HEK293 (cell line): ENCODE measurements around the gene MAF.

Source experiments
- CTCF ChIA-PET: fragments of 350-600 bp; formaldehyde crosslinking; extraction: SDS; loops from one replicate; lab custom pipeline; 2021; ENCODE audit warnings: antibody characterized with exemption; lab: Yijun Ruan, JAX
- POLR2A ChIA-PET: fragments of 300-600 bp; formaldehyde crosslinking; extraction: SDS; loops from one replicate; lab custom pipeline; 2020; ENCODE audit warnings: antibody characterized with exemption, inconsistent platforms; lab: Yijun Ruan, JAX
- H3K27ac ChIP-seq: fragments of 200-500 bp; sonication (Bioruptor generic); 2 replicates; pipeline ENCODE4 v1.5.1; 2014; ENCODE audit warnings: low read depth, low read length, control low read depth, inconsistent platforms; ENCODE audit errors: extremely low read depth
- H3K36me3 ChIP-seq, 2 experiments: fragments of 200-500 bp in 1 of 2; sonication (Bioruptor generic) in 1 of 2; 1 replicate in 1 of 2; 2 replicates in 1 of 2; pipeline ENCODE4 v1.5.1; 2014 to 2017; ENCODE audit warnings: inconsistent platforms in 2 of 2, low read length in 2 of 2; ENCODE audit not compliant: control insufficient read depth in 2 of 2, insufficient read depth in 1 of 2
- H3K4me1 ChIP-seq: fragments of 200-500 bp; sonication (Bioruptor generic); 2 replicates; pipeline ENCODE4 v1.5.1; 2014; ENCODE audit warnings: mild to moderate bottlenecking, low read length, inconsistent platforms; ENCODE audit not compliant: control insufficient read depth, insufficient read depth
- H3K4me3 ChIP-seq: 2 replicates; pipeline ENCODE4 v1.5.1; 2011; ENCODE audit warnings: low read depth, mild to moderate bottlenecking, control low read depth, low read length, moderate library complexity
- H3K9me3 ChIP-seq: fragments of 200-500 bp; sonication (Bioruptor generic); 2 replicates; pipeline ENCODE4 v1.5.1; 2014; ENCODE audit warnings: low read depth, low read length, inconsistent platforms; ENCODE audit not compliant: control insufficient read depth, insufficient read depth
- BCL11A ChIP-seq: fragments of 450-650 bp; formaldehyde crosslinking; IDR thresholded peaks from 2 replicates; pipeline ENCODE4 v1.5.1; 2016; ENCODE audit warnings: low read depth, missing biosample characterization, missing genetic modification characterization
- EGR2 ChIP-seq: fragments of 450-650 bp; formaldehyde crosslinking; IDR thresholded peaks from 2 replicates; pipeline ENCODE4 v1.5.1; 2016; ENCODE audit warnings: low read depth, missing biosample characterization, missing genetic modification characterization
- GLIS1 ChIP-seq: fragments of 450-650 bp; formaldehyde crosslinking; IDR thresholded peaks from 2 replicates; pipeline ENCODE4 v1.5.1; 2016; ENCODE audit warnings: missing biosample characterization, missing genetic modification characterization
- KLF7 ChIP-seq: fragments of 450-650 bp; formaldehyde crosslinking; IDR thresholded peaks from 2 replicates; pipeline ENCODE4 v1.5.1; 2016; ENCODE audit warnings: missing biosample characterization, missing genetic modification characterization, borderline replicate concordance
- SCRT2 ChIP-seq: fragments of 450-650 bp; formaldehyde crosslinking; IDR thresholded peaks from 2 replicates; pipeline ENCODE4 v1.5.1; 2016; ENCODE audit warnings: missing biosample characterization, missing genetic modification characterization
- SP3 ChIP-seq: fragments of 450-650 bp; formaldehyde crosslinking; IDR thresholded peaks from 2 replicates; pipeline ENCODE4 v1.5.1; 2016; ENCODE audit warnings: missing biosample characterization, missing genetic modification characterization
- TRIM28 ChIP-seq: IDR thresholded peaks from 2 replicates; pipeline ENCODE4 v1.6.1; 2011; ENCODE audit warnings: low read length, control low read depth, borderline replicate concordance
- ZFP3 ChIP-seq: fragments of 450-650 bp; formaldehyde crosslinking; IDR thresholded peaks from 2 replicates; pipeline ENCODE4 v1.5.1; 2016; ENCODE audit warnings: low read depth, missing biosample characterization, missing genetic modification characterization
- ZFP41 ChIP-seq: fragments of 450-650 bp; formaldehyde crosslinking; IDR thresholded peaks from 2 replicates; pipeline ENCODE4 v1.5.1; 2016; ENCODE audit warnings: missing biosample characterization, missing genetic modification characterization, borderline replicate concordance
- ZNF140 ChIP-seq: fragments of 450-650 bp; formaldehyde crosslinking; IDR thresholded peaks from 2 replicates; pipeline ENCODE4 v1.5.1; 2016; ENCODE audit warnings: missing biosample characterization, missing genetic modification characterization
- ZNF184 ChIP-seq: fragments of 450-650 bp; IDR thresholded peaks from 2 replicates; pipeline ENCODE4 v1.5.1; 2018; ENCODE audit warnings: missing biosample characterization, mild to moderate bottlenecking, missing genetic modification characterization
- ZNF2 ChIP-seq: fragments of 450-650 bp; formaldehyde crosslinking; IDR thresholded peaks from 2 replicates; pipeline ENCODE4 v1.5.1; 2016; ENCODE audit warnings: missing biosample characterization, missing genetic modification characterization
- ZNF221 ChIP-seq: fragments of 450-650 bp; formaldehyde crosslinking; IDR thresholded peaks from 2 replicates; pipeline ENCODE4 v1.5.1; 2017; ENCODE audit warnings: missing biosample characterization, missing genetic modification characterization, borderline replicate concordance
- ZNF335 ChIP-seq: fragments of 450-650 bp; formaldehyde crosslinking; conservative IDR thresholded peaks from 2 replicates; pipeline ENCODE4 v1.5.1; 2016; ENCODE audit warnings: missing biosample characterization, missing genetic modification characterization
- ZNF350 ChIP-seq: fragments of 450-650 bp; formaldehyde crosslinking; IDR thresholded peaks from 2 replicates; pipeline ENCODE4 v1.5.0; 2017; ENCODE audit warnings: missing biosample characterization, mild to moderate bottlenecking, missing genetic modification characterization
- ZNF354C ChIP-seq: fragments of 450-650 bp; formaldehyde crosslinking; IDR thresholded peaks from 2 replicates; pipeline ENCODE4 v1.5.1; 2016; ENCODE audit warnings: missing biosample characterization, missing genetic modification characterization, low read depth, borderline replicate concordance
- ZNF513 ChIP-seq: fragments of 450-650 bp; IDR thresholded peaks from 2 replicates; pipeline ENCODE4 v1.5.1; 2018; ENCODE audit warnings: missing biosample characterization, missing genetic modification characterization
- ZNF521 ChIP-seq: fragments of 450-650 bp; formaldehyde crosslinking; IDR thresholded peaks from 2 replicates; pipeline ENCODE4 v1.5.1; 2017; ENCODE audit warnings: missing biosample characterization, mild to moderate bottlenecking, missing genetic modification characterization
- ZNF548 ChIP-seq: fragments of 450-650 bp; formaldehyde crosslinking; IDR thresholded peaks from 2 replicates; pipeline ENCODE4 v1.5.1; 2016; ENCODE audit warnings: missing biosample characterization, missing genetic modification characterization
- ZNF558 ChIP-seq: fragments of 450-650 bp; formaldehyde crosslinking; IDR thresholded peaks from 2 replicates; pipeline ENCODE4 v1.5.1; 2016; ENCODE audit warnings: missing biosample characterization, missing genetic modification characterization
- ZNF621 ChIP-seq: fragments of 450-650 bp; formaldehyde crosslinking; IDR thresholded peaks from 2 replicates; pipeline ENCODE4 v1.5.1; 2017; ENCODE audit warnings: missing biosample characterization, missing genetic modification characterization
- ZNF623 ChIP-seq: fragments of 450-650 bp; formaldehyde crosslinking; IDR thresholded peaks from 2 replicates; pipeline ENCODE4 v1.5.1; 2016; ENCODE audit warnings: missing biosample characterization, missing genetic modification characterization
- ZNF645 ChIP-seq: fragments of 450-650 bp; formaldehyde crosslinking; IDR thresholded peaks from 2 replicates; pipeline ENCODE4; 2016; ENCODE audit warnings: missing biosample characterization, missing genetic modification characterization
- TF ChIP-seq, protein P1 (sequence below): fragments of 450-650 bp; formaldehyde crosslinking; IDR thresholded peaks from 2 replicates; pipeline ENCODE4 v1.5.0; 2017; ENCODE audit warnings: missing biosample characterization, missing genetic modification characterization, borderline replicate concordance

Gene MAF

DNA sequence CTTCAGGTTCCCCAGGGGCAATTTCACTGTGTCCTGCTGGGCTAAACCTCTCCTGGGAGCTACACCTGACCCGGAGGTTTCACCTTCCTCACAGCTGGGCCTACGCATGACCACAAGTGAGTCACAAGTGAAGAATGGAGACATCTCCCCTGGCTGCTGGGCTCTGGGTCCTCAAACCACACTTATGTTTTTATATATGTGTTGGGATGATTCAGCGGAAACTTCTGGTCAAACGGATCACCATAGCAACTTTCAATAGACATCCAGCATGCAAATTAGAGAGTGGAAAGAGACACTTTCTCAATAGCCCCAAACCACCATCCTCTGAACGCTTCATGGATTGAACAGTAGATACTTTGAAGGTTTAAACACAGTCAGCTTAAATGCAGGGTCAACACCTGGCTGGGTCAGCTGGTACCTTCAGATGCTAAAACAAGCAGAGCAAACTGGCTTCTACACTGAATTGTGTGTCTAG, 28.0 kb upstream of the MAF start (continued):
- no peak for TF ChIP-seq ZFP3

- Histone ChIP-seq H3K36me3 (no peaks in the 10 kb centered on the region), H3K4me3 (no peak overlapping the region), H3K9me3 (no peaks in the 10 kb centered on the region), H3K4me1 (no peaks in the 10 kb centered on the region)
- POLR2A ChIA-PET: no interaction called here
- CTCF ChIA-PET: no interaction called here
- TF ChIP-seq KLF7 (no peak), ZNF335 (tag by site-specific recombination) (no peak), ZFP41 (tag by site-specific recombination) (no peak), ZNF140 (no peak), ZNF354C (no peak), ZNF184 (no peak), SCRT2 (tag by site-specific recombination) (no peak), EGR2 (no peak), ZNF558 (tag by site-specific recombination) (no peak), TRIM28 (no peak), BCL11A (tag by site-specific recombination) (no peak), ZNF2 (tag by site-specific recombination) (no peak), ZNF621 (tag by site-specific recombination) (no peak), SP3 (tag by site-specific recombination) (no peak), ZNF623 (tag by site-specific recombination) (no peak), ZNF350 (tag by site-specific recombination) (no peak)
- TF ChIP-seq, protein P1, sequence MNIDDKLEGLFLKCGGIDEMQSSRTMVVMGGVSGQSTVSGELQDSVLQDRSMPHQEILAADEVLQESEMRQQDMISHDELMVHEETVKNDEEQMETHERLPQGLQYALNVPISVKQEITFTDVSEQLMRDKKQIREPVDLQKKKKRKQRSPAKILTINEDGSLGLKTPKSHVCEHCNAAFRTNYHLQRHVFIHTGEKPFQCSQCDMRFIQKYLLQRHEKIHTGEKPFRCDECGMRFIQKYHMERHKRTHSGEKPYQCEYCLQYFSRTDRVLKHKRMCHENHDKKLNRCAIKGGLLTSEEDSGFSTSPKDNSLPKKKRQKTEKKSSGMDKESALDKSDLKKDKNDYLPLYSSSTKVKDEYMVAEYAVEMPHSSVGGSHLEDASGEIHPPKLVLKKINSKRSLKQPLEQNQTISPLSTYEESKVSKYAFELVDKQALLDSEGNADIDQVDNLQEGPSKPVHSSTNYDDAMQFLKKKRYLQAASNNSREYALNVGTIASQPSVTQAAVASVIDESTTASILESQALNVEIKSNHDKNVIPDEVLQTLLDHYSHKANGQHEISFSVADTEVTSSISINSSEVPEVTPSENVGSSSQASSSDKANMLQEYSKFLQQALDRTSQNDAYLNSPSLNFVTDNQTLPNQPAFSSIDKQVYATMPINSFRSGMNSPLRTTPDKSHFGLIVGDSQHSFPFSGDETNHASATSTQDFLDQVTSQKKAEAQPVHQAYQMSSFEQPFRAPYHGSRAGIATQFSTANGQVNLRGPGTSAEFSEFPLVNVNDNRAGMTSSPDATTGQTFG (tag by site-specific recombination): no peak
- TF ChIP-seq, all 188 proteins: peak for 0
- H3K27ac ChIP-seq: no peak overlapping the region
Observed at GRCh38 chr16:79627092-79627491, 26.6 kb upstream of the MAF start.

- TF ChIP-seq ZNF548: no peak
- TF ChIP-seq GLIS1 (tag by site-specific recombination): no peak
- no peak for TF ChIP-seq ZNF645 (tag by site-specific recombination)
- TF ChIP-seq ZNF221 (tag by site-specific recombination): no peak
- TF ChIP-seq ZNF513 (tag by site-specific recombination): no peak
- TF ChIP-seq ZNF521: no peak
- TF ChIP-seq, all 188 proteins: peak for 0
- no peaks in the 10 kb centered on the region for H3K9me3 ChIP-seq
- ChIA-PET CTCF (interaction anchor here (0.7 kb wide), 1 partner anchor 189 kb away, joined by 3 read pairs; no protein-coding TSS in a partner anchor), POLR2A (no interaction called here)
- no peak overlapping the region for H3K4me3 ChIP-seq
- no peak overlapping the region for H3K27ac ChIP-seq
- H3K36me3 ChIP-seq: no peaks in the 10 kb centered on the region
- H3K4me1 ChIP-seq: no peaks in the 10 kb centered on the region
Observed at GRCh38 chr16:79625738-79626137, 25.2 kb upstream of the MAF start.
